NAMALWA (cell line): ENCODE measurements around the gene PLPP2.
A peak's percentile ranks its signal among the peaks of the same experiment; 100 is the strongest.

Experiments used
- DNase-seq: peaks from one replicate; pipeline ENCODE4 v3.0.0-alpha.2; 2015; ENCODE audit warnings: low spot score

The PLPP2 gene

GRCh38 chr19:313988-314815 is 23.0 kb upstream of the PLPP2 start:
- DNase-seq, result no peak

DNA sequence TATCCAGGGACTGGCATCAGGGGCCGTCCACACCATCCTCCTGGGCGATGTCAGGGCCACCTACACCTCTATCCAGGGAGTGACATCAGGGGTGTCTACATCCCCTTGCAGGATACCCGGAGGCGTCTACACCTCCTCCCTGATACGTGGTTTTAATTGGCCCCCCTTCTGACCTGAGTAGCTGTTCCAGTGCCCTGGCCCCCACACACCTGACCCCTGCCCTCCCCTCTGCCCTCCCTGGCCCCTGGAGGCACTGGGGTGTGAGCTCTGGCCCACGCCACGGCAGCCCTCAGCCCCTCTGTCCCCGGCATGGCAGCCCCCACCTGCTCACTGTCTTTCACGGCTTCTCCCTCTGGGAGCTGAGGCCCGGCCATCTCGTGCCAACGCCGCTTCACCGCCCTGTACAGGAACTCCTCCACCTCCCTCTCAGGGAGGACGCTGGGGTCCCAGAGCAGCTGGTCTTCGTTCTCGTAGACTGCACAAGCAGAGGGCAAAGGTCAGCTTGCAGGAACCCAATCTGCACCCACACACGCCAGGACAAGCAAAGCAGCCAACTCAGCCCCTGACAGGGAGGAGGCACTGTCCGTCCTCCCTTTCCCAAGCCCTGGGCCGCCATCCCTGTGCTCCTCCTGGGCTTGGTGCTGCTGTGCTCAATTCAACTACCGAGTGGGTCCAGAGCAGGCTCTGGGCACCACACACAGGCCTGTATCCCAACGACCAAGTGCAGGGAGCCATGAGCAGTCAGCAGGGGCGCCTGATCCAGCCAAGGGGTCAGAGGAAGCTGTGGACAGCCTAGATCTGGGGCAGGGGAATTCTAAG is 22.2 kb upstream of the PLPP2 start:
- DNase-seq, result no peak

GRCh38 chr19:311813-312261 is 20.6 kb upstream of the PLPP2 start:
- DNase-seq, result no peak

- DNase-seq, result no peak
These were observed 19.7 kb upstream of the PLPP2 start for GRCh38 chr19:310781-311496.

DNA sequence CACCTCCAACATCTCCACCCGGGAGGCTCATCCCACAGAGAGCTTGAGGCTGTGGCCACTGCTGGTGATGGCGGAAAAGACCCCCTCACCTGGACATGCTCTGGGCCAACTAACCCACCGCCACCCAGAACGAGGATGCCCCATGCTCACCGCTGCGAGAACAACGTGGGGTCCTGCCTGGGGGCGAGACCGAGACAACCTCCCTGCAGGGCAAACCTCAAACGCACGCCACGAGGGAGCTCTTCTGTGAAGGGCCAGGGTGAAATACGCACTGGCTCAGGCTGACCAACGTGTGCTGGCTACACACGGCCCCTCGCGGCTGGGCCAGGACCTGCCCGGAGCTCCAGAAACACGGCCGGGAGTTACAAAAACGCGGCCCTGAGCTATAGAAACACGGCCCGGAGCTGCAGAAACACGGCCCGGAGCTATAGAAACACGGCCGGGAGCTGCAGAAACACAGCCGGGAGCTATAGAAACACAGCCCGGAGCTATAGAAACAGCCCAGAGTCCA is 19.0 kb upstream of the PLPP2 start:
- DNase-seq, result no peak

DNA sequence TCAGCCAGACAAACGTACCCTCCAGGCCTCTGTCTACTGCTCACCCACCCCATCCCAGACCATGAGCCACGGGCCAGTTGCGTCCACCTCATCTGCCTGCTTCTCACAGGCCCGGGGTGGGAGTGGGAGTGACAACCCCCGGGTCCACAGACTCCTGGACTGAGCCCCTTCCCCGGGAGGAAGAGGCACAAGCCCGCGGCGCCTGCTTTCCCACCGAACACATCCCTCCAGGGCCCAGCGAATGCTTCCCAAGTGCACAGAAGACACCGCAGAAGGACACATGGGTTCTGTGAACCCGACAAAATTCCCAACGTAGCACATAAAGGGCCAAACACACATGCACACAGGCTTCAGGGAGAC is 18.0 kb upstream of the PLPP2 start:
- no peak for DNase-seq

DNA sequence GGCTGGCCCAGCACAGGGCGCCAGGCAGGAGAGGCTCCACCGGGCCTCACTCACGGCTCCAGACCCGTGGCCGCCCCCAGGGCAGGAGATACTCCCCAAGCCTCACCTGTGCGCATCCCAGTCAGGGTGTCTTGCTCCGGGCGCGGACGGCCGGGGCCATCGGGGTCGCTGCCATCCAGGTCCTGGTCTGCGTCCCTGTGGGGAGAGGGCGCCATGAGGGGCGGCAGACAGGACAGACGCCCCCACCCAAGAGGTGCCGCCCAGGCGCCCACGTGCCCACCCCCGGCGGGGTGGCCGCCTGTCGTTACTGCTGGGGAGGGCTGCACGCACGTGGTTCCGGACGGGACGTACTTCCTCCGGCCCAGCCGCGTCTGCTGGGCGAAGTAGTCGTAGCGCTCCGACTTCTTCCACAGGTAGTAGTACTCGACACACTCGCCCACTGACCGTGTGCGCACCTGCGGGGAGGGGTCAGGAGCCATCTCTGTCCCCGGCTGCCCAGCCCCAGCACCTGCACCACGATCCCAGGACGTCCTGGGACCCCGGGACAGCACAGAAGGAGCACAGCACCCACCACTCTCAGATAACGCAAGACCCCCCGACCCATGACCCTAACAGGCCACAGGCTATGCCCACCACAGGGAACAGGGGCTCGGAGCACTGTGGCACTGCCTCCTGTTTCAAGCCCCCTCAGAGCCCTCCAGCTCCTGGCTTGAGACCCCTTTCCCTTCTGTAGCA is 17.4 kb upstream of the PLPP2 start:
- DNase-seq, result no peak

- no peak for DNase-seq
These were observed 16.7 kb upstream of the PLPP2 start for GRCh38 chr19:307793-308420.

DNA sequence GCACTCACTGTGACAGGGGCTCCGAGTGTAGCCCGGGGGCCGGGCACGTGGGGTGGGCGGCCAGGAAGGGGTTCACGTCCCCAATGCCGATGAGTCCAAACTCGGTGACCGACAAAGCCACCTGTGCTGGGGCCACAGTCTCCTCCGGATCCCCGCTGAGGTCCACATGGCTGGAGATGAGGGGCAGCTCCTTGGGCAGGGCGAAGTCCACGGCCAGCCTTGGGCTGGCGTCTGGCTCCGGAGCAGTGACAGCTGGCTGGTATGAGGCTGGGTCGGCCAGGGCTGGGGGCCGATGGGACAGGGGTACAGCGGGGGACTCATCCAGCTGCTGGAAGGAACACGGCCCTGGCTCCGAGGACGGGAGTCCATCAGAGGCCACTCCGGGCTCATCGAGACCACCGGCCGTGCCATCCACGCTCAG is 15.9 kb upstream of the PLPP2 start:
- DNase-seq, result no peak

DNA sequence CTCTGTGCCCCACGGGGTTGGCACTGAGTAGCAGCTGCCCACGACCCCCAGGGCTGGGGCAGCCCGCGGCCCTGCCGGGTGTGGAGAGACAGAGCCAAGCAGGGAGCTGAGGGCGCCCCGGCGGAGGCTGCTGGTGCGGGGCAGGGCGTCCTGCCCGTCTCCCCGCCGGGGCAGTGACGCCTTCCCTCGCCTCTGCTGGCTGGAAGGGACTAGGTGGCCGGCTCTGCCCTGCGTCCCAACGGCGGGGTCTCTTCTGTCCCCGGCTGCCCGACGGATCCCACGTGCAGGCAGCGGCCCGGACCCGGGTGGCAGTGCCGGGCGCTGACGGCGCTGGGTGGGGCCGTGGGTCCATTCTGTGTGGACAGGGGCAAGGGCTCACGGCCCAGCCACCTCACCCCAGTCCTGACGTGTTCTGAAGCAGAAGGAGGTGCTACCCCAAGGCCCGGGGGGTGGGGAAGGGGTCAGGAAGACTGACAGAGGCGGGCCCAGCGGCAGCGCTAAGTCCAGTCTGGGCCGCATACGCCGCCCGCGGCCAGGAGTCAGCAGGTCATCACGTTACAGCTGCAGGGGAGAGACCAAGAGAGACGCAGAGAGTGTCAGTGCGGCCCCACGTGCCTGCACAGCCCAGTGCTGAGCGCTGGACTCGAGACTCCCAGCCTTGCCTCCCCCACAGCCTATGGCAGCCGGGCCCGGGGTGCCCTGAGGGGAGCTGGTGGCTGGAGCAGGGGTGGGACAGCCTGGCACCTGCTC is 15.1 kb upstream of the PLPP2 start:
- DNase-seq, result no peak

- DNase-seq, result no peak
These were observed 14.3 kb upstream of the PLPP2 start for GRCh38 chr19:305240-306150.

DNA sequence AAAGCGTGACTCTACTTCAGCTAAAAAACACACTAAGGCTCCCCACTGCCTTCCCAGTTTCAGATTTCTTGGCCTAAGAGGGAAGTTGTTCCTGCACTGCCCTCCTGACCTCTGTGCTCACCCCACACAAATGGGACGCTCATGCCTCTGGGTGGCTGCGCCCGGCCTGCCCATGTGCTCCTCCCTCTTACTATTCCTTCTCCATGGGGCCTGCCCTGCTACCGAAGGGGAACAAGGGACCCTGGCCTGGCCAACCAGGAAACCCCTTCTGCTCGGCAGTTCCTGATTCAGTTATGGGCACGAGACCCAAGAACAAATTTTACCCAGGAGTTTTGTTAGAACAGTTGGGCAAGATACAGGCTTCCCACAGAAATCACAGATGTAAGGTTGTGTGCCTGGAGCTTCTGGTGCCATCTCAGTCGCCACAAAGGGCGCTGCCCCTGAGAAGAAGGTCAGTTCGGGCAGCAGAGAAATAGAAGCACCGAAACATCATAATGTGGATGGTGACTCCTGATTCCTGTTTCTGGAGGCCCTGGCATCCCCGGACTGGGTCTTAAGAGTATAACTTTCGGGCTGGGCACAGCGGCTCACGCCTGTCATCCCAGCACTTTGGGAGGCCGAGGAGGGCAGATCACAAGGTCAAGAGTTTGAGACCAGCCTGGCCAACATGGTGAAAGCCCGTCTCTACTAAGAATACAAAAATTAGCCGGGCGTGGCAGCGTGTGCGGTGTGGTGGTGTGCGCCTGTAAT is 5.4 kb upstream of the PLPP2 start:
- no peak for DNase-seq

- no peak for DNase-seq
These were observed 4.6 kb upstream of the PLPP2 start for GRCh38 chr19:295687-296370.

DNA sequence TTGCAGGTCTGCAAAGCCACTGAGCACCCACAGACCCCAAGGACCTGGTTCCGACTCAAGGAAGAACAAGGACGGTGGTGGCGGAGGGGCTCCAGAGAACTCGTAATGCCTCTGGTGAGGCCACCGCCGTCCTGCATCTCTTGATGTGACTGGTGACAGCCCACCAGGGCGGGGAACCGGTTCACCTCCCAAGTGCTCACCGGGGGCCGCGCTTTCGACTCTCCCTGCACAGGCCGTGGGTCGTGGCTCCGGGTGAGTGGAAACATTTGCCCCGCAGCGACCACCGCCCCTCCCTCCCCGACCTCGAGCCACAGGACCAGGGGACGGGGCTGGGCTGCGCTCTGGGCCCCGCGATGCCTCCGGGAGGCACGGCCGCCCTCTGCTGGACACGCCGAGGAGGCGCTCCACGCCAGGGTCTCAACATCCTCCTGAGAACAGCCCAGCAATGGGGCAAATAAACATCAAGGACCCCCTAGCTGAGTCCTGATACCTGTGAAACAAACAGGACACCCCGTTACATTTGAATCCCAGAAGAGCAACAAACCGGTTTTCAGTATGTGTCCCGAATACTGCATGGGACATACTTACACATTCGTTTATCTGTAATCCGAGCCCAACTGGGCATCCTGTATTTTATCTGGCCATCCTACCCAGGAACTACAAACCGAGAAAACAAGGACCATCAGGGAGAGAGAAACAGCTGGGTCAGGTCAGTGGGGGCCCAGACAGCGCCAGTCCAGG is 3.9 kb upstream of the PLPP2 start:
- peak; percentile 41 for DNase-seq

DNA sequence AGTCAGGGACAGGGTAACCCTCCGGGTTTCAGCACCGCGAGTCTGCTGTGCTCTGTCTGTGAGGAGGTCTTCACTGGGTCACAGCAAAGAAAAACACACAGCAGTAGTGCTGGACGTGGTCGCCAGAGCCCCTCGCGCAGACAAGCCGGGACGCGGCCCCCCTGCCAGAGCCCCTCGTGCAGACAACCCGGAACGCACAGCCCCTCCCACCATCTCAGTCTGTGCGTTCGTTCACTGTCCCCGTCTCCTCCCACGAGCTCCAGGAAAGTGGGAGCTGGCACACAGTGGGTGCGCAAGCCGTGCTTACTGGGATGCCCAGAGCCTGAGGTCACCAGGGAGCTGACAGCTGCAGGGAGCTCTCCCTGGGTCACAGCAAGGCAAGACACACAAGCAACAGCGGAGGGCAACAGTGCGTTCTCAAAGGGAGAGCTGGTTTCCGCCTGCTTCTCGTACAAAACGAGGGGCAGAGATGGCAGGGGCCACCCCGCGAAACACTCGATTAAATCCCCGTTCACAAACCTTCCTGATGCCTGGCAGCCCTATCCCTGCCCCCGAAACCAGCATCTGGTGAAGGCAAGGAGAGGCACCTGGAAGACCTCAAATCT is 3.2 kb upstream of the PLPP2 start:
- no peak for DNase-seq

GRCh38 chr19:293436-294110 is 2.4 kb upstream of the PLPP2 start:
- DNase-seq, result no peak
